Fibroblast of villous mesenchyme (primary cell): ENCODE data around the gene FBLN5. TPM values are rescaled to one million over a fixed set of nuclear protein-coding genes. Genes with fewer than 3 reads are reported as not detected.

Source experiments
- DNase-seq: peaks from one replicate; pipeline ENCODE4 v3.0.0-alpha.2; 2010; ENCODE audit warnings: low read depth
- H3K4me3 ChIP-seq: 2 replicates; pipeline ENCODE4 v1.5.1; 2011; ENCODE audit warnings: low read depth, mild to moderate bottlenecking, low read length
- CTCF ChIP-seq: IDR thresholded peaks from 2 replicates; pipeline ENCODE4 v1.5.1; 2012; ENCODE audit warnings: low read depth, mild to moderate bottlenecking, low read length; ENCODE audit not compliant: insufficient read depth
- total RNA-seq: library from RNA; depleted of rRNA; stranded (reverse); fragments of >200 nt; gene quantifications from 2 replicates; pipeline ENCODE4 v1.2.3, GENCODE V29; 2012

The FBLN5 gene
- total RNA-seq, 1 donor = 77.7 TPM

- no peak overlapping the region for H3K4me3 ChIP-seq
- no peak for TF ChIP-seq CTCF
- no peak for DNase-seq
Measured at GRCh38 chr14:91925001-91925726, 22.3 kb downstream of the FBLN5 start.

- no peak for TF ChIP-seq CTCF
- DNase-seq = no peak
- H3K4me3 ChIP-seq = no peak overlapping the region
Measured at GRCh38 chr14:91920526-91920925, 27.0 kb downstream of the FBLN5 start.

- DNase-seq = peak; percentile 38
- no peak for TF ChIP-seq CTCF
- H3K4me3 ChIP-seq = no peak overlapping the region
Measured at GRCh38 chr14:91919814-91920213, 27.7 kb downstream of the FBLN5 start.

- no peak overlapping the region for H3K4me3 ChIP-seq
- peak; percentile 59 for DNase-seq
- no peak for TF ChIP-seq CTCF
Measured at GRCh38 chr14:91918186-91918883, 29.2 kb downstream of the FBLN5 start.

- no peak for DNase-seq
- TF ChIP-seq CTCF = no peak
- no peak overlapping the region for H3K4me3 ChIP-seq
Measured at GRCh38 chr14:91912035-91912434, 35.5 kb downstream of the FBLN5 start.

- DNase-seq = peak; percentile 42
- H3K4me3 ChIP-seq = no peak overlapping the region
- peak; percentile 59 for TF ChIP-seq CTCF
Measured at GRCh38 chr14:91911474-91912032, 35.9 kb downstream of the FBLN5 start.
